ENCODE data around the gene PLPP3. TPM values are rescaled to one million over a fixed set of nuclear protein-coding genes. Genes with fewer than 3 reads are reported as not detected.

PLPP3 gene
- total RNA-seq, 2 experiments from 2014 or later, result not detected

- no peaks in the 10 kb centered on the region for H3K36me3 Mint-ChIP-seq (ENCODE audit: low read depth)
- H3K4me1 Mint-ChIP-seq, result no peaks in the 10 kb centered on the region
- CTCF ChIA-PET, result no interaction called here
- intact Hi-C loops (cut with DNase I, micrococcal nuclease), result no loop called here
- POLR2A ChIA-PET, result no interaction called here
- H3K9me3 Mint-ChIP-seq (ENCODE audit: low read depth), result no peaks in the 10 kb centered on the region
- H3K27me3 Mint-ChIP-seq, result no peaks in the 10 kb centered on the region
- H3K27ac Mint-ChIP-seq, result no peak overlapping the region
- DNase-seq (no peak), ATAC-seq (no peak)
- H3K4me3 Mint-ChIP-seq, result no peak overlapping the region
Observed at GRCh38 chr1:56532350-56532683, 47.0 kb downstream of the PLPP3 start.

- ChIA-PET CTCF (no interaction called here), POLR2A (no interaction called here)
- no peaks in the 10 kb centered on the region for H3K36me3 Mint-ChIP-seq (ENCODE audit: low read depth)
- no peaks in the 10 kb centered on the region for H3K27me3 Mint-ChIP-seq
- H3K4me1 Mint-ChIP-seq, result peaks cover 2% of the 10 kb centered on the region
- H3K27ac Mint-ChIP-seq, result no peak overlapping the region
- ATAC-seq (no peak), DNase-seq (no peak)
- intact Hi-C loops (cut with DNase I, micrococcal nuclease), result no loop called here
- no peak overlapping the region for H3K4me3 Mint-ChIP-seq
- H3K9me3 Mint-ChIP-seq (ENCODE audit: low read depth), result no peaks in the 10 kb centered on the region
Observed at GRCh38 chr1:56531624-56532349, 47.6 kb downstream of the PLPP3 start.

GRCh38 chr1:56529801-56530200, 49.6 kb downstream of the PLPP3 start:
- H3K27ac Mint-ChIP-seq, result no peak overlapping the region
- intact Hi-C loops (cut with DNase I, micrococcal nuclease), result no loop called here
- H3K36me3 Mint-ChIP-seq (ENCODE audit: low read depth), result no peaks in the 10 kb centered on the region
- no peak overlapping the region for H3K4me3 Mint-ChIP-seq
- no peaks in the 10 kb centered on the region for H3K9me3 Mint-ChIP-seq (ENCODE audit: low read depth)
- DNase-seq (no peak), ATAC-seq (no peak)
- ChIA-PET CTCF (no interaction called here), POLR2A (no interaction called here)
- no peaks in the 10 kb centered on the region for H3K27me3 Mint-ChIP-seq
- H3K4me1 Mint-ChIP-seq, result peaks cover 6% of the 10 kb centered on the region

GRCh38 chr1:56527548-56528302, 51.6 kb downstream of the PLPP3 start:
- intact Hi-C loops (cut with DNase I, micrococcal nuclease), result no loop called here

GRCh38 chr1:56526571-56527174, 52.7 kb downstream of the PLPP3 start:
- peaks cover 6% of the 10 kb centered on the region for H3K4me1 Mint-ChIP-seq
- no peak for DNase-seq
- no peaks in the 10 kb centered on the region for H3K36me3 Mint-ChIP-seq (ENCODE audit: low read depth)
- ChIA-PET POLR2A (no interaction called here), CTCF (no interaction called here)
- intact Hi-C loops (cut with DNase I, micrococcal nuclease), result no loop called here
- H3K27me3 Mint-ChIP-seq, result no peaks in the 10 kb centered on the region
- no peak overlapping the region for H3K27ac Mint-ChIP-seq
- H3K9me3 Mint-ChIP-seq (ENCODE audit: low read depth), result no peaks in the 10 kb centered on the region
- peak; percentile 26 for ATAC-seq
- no peak overlapping the region for H3K4me3 Mint-ChIP-seq

More at GRCh38 chr1:56527548-56528302, 51.6 kb downstream of the PLPP3 start:
- ATAC-seq (no peak), DNase-seq (no peak)
- Mint-ChIP-seq H3K27ac (no peak overlapping the region), H3K4me1 (peaks cover 6% of the 10 kb centered on the region), H3K27me3 (no peaks in the 10 kb centered on the region), H3K36me3 (ENCODE audit: low read depth) (no peaks in the 10 kb centered on the region), H3K4me3 (no peak overlapping the region), H3K9me3 (ENCODE audit: low read depth) (no peaks in the 10 kb centered on the region)
- POLR2A ChIA-PET, result no interaction called here
- CTCF ChIA-PET, result no interaction called here

GRCh38 chr1:56525489-56526041, 53.8 kb downstream of the PLPP3 start:
- ATAC-seq (peak; percentile 26), DNase-seq (peak; percentile 9)
- no peak overlapping the region for H3K4me3 Mint-ChIP-seq
- H3K4me1 Mint-ChIP-seq, result peaks cover 6% of the 10 kb centered on the region
- ChIA-PET POLR2A (no interaction called here), CTCF (interaction anchor here (0.6 kb wide), 1 partner anchor 23 kb away, joined by 3 read pairs; no protein-coding TSS in a partner anchor)
- H3K9me3 Mint-ChIP-seq (ENCODE audit: low read depth), result no peaks in the 10 kb centered on the region
- H3K27ac Mint-ChIP-seq, result no peak overlapping the region
- intact Hi-C loops (cut with DNase I, micrococcal nuclease), result no loop called here
- no peaks in the 10 kb centered on the region for H3K36me3 Mint-ChIP-seq (ENCODE audit: low read depth)
- H3K27me3 Mint-ChIP-seq, result no peaks in the 10 kb centered on the region

GRCh38 chr1:56524263-56524662, 55.1 kb downstream of the PLPP3 start:
- H3K27ac Mint-ChIP-seq, result no peak overlapping the region
- peaks cover 6% of the 10 kb centered on the region for H3K4me1 Mint-ChIP-seq
- CTCF ChIA-PET, result no interaction called here
- POLR2A ChIA-PET, result no interaction called here
- H3K36me3 Mint-ChIP-seq (ENCODE audit: low read depth), result no peaks in the 10 kb centered on the region
- intact Hi-C loops (cut with DNase I, micrococcal nuclease), result no loop called here
- ATAC-seq (no peak), DNase-seq (no peak)
- no peaks in the 10 kb centered on the region for H3K9me3 Mint-ChIP-seq (ENCODE audit: low read depth)
- H3K4me3 Mint-ChIP-seq, result no peak overlapping the region
- no peaks in the 10 kb centered on the region for H3K27me3 Mint-ChIP-seq

GRCh38 chr1:56522680-56523079, 56.7 kb downstream of the PLPP3 start:
- CTCF ChIA-PET, result no interaction called here
- H3K36me3 Mint-ChIP-seq (ENCODE audit: low read depth), result no peaks in the 10 kb centered on the region
- POLR2A ChIA-PET, result no interaction called here
- H3K27ac Mint-ChIP-seq, result no peak overlapping the region
- intact Hi-C loops (cut with DNase I, micrococcal nuclease), result no loop called here
- DNase-seq (no peak), ATAC-seq (no peak)
- no peak overlapping the region for H3K4me3 Mint-ChIP-seq
- no peaks in the 10 kb centered on the region for H3K27me3 Mint-ChIP-seq
- no peaks in the 10 kb centered on the region for H3K9me3 Mint-ChIP-seq (ENCODE audit: low read depth)
- peaks cover 6% of the 10 kb centered on the region for H3K4me1 Mint-ChIP-seq

- no peaks in the 10 kb centered on the region for H3K4me1 Mint-ChIP-seq
- DNase-seq, result no peak
- ChIA-PET POLR2A (no interaction called here), CTCF (no interaction called here)
- no peaks in the 10 kb centered on the region for H3K9me3 Mint-ChIP-seq (ENCODE audit: low read depth)
- no peak overlapping the region for H3K27ac Mint-ChIP-seq
- H3K36me3 Mint-ChIP-seq (ENCODE audit: low read depth), result no peaks in the 10 kb centered on the region
- intact Hi-C loops (cut with DNase I, micrococcal nuclease), result no loop called here
- no peak for ATAC-seq
- no peaks in the 10 kb centered on the region for H3K27me3 Mint-ChIP-seq
- H3K4me3 Mint-ChIP-seq, result no peak overlapping the region
Observed at GRCh38 chr1:56520016-56520601, 59.3 kb downstream of the PLPP3 start.

GRCh38 chr1:56517404-56518130, 61.8 kb downstream of the PLPP3 start:
- H3K4me1 Mint-ChIP-seq, result no peaks in the 10 kb centered on the region
- ATAC-seq (no peak), DNase-seq (no peak)
- H3K36me3 Mint-ChIP-seq (ENCODE audit: low read depth), result no peaks in the 10 kb centered on the region
- H3K4me3 Mint-ChIP-seq, result no peak overlapping the region
- POLR2A ChIA-PET, result no interaction called here
- H3K27ac Mint-ChIP-seq, result no peak overlapping the region
- CTCF ChIA-PET, result no interaction called here
- H3K27me3 Mint-ChIP-seq, result no peaks in the 10 kb centered on the region
- H3K9me3 Mint-ChIP-seq (ENCODE audit: low read depth), result no peaks in the 10 kb centered on the region
- intact Hi-C loops (cut with DNase I, micrococcal nuclease), result no loop called here

- ChIA-PET POLR2A (no interaction called here), CTCF (no interaction called here)
- H3K27ac Mint-ChIP-seq, result no peak overlapping the region
- H3K4me3 Mint-ChIP-seq, result no peak overlapping the region
- H3K27me3 Mint-ChIP-seq, result no peaks in the 10 kb centered on the region
- intact Hi-C loops (cut with DNase I, micrococcal nuclease), result no loop called here
- DNase-seq (no peak), ATAC-seq (no peak)
- H3K36me3 Mint-ChIP-seq (ENCODE audit: low read depth), result no peaks in the 10 kb centered on the region
- no peaks in the 10 kb centered on the region for H3K9me3 Mint-ChIP-seq (ENCODE audit: low read depth)
- no peaks in the 10 kb centered on the region for H3K4me1 Mint-ChIP-seq
Observed at GRCh38 chr1:56516539-56517252, 62.7 kb downstream of the PLPP3 start.
